Transverse colon (tissue), 4 donors: ENCODE results near the gene TCAIM.
A peak's percentile ranks its signal among the peaks of the same experiment; 100 is the strongest.

ENCODE experiments used
- EP300 ChIP-seq: sonication (generic); formaldehyde crosslinking; IDR thresholded peaks from one replicate; pipeline ENCODE4 v1.6.1; 2017; ENCODE audit warnings: antibody characterized with exemption, low read depth
- POLR2A ChIP-seq: fragments of 450-650 bp; IDR thresholded peaks from one replicate; pipeline ENCODE4 v1.6.1; 2016; ENCODE audit warnings: antibody characterized with exemption, mild to moderate bottlenecking, moderate library complexity
- POLR2AphosphoS5 ChIP-seq, 3 donors: sonication (generic); formaldehyde crosslinking; IDR thresholded peaks; one replicate each; pipeline ENCODE4 v1.6.1; 2016; ENCODE audit warnings: antibody characterized with exemption in 3 of 3
- TF ChIP-seq, protein P1 (sequence below), 5 experiments: fragments of 200-600 bp in 3 of 5; fragments of 450-650 bp in 2 of 5; sonication (generic) in 3 of 5; IDR thresholded peaks; 1 replicate in 2 of 5; 2 replicates in 3 of 5; pipeline ENCODE4 v1.5.1; 2016 to 2017; ENCODE audit warnings: antibody characterized with exemption in 5 of 5, inconsistent platforms in 3 of 5, mild to moderate bottlenecking in 2 of 5, moderate library complexity in 1 of 5

GRCh38 chr3:44337248-44337785, 1.2 kb upstream of the TCAIM start:
- TF ChIP-seq, protein P1, sequence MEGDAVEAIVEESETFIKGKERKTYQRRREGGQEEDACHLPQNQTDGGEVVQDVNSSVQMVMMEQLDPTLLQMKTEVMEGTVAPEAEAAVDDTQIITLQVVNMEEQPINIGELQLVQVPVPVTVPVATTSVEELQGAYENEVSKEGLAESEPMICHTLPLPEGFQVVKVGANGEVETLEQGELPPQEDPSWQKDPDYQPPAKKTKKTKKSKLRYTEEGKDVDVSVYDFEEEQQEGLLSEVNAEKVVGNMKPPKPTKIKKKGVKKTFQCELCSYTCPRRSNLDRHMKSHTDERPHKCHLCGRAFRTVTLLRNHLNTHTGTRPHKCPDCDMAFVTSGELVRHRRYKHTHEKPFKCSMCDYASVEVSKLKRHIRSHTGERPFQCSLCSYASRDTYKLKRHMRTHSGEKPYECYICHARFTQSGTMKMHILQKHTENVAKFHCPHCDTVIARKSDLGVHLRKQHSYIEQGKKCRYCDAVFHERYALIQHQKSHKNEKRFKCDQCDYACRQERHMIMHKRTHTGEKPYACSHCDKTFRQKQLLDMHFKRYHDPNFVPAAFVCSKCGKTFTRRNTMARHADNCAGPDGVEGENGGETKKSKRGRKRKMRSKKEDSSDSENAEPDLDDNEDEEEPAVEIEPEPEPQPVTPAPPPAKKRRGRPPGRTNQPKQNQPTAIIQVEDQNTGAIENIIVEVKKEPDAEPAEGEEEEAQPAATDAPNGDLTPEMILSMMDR (IDR thresholded peaks at IDR 0.05) = peak in 1 of 5 experiments; percentile 33
- TF ChIP-seq POLR2A (no peak), EP300 (no peak), POLR2AphosphoS5 (IDR thresholded peaks at IDR 0.05) (no peak)
